ENCODE data around the gene PGAP3.

PGAP3 gene

DNA sequence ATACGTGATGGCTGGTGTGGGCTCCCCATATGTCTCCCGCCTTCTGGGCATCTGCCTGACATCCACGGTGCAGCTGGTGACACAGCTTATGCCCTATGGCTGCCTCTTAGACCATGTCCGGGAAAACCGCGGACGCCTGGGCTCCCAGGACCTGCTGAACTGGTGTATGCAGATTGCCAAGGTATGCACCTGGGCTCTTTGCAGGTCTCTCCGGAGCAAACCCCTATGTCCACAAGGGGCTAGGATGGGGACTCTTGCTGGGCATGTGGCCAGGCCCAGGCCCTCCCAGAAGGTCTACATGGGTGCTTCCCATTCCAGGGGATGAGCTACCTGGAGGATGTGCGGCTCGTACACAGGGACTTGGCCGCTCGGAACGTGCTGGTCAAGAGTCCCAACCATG lies 36.9 kb upstream of the PGAP3 start:
- H3K4me1 ChIP-seq (ENCODE audit: control insufficient read depth, insufficient read depth, low read length): 0 out of 2 replicates have a peak, but pooled peaks cover 1% of the 10 kb centered on the region
- POLR2A ChIA-PET: interaction anchor here (0.5 to 1.8 kb wide), 3 partner anchors 24 to 85 kb away, joined by 3 to 8 read pairs (median 7); partner anchors contain the start of gene ERBB2
- H3K27ac ChIP-seq (ENCODE audit: extremely low read depth, low read depth, low read length): no peak overlapping the region
- H3K9me3 ChIP-seq (ENCODE audit: control insufficient read depth, insufficient read depth, low read depth, low read length): no peaks in the 10 kb centered on the region
- no peak overlapping the region for H3K4me3 ChIP-seq (ENCODE audit: low read depth, low read length)
- H3K36me3 ChIP-seq (ENCODE audit: control insufficient read depth in 2 of 2, insufficient read depth in 1 of 2, low read length in 2 of 2): peaks cover 8 to 71% of the 10 kb centered on the region in 2 experiments; a peak in 2 of 3 replicates
- CTCF ChIA-PET: interaction anchor here (1.8 kb wide), 1 partner anchor 103 kb away, joined by 4 read pairs; no protein-coding TSS in a partner anchor
- TF ChIP-seq ZBTB8A (tag by site-specific recombination; IDR thresholded peaks at IDR 0.05) (no peak), INSM2 (tag by site-specific recombination; IDR thresholded peaks at IDR 0.05) (no peak), REST (tag by site-specific recombination; IDR thresholded peaks at IDR 0.05) (no peak), GLI2 (tag by site-specific recombination; IDR thresholded peaks at IDR 0.05; ENCODE audit: borderline replicate concordance, low read depth) (no peak), PRDM1 (tag by site-specific recombination; IDR thresholded peaks at IDR 0.05) (no peak), ZNF747 (tag by site-specific recombination; IDR thresholded peaks at IDR 0.05) (no peak), ZNF37A (tag by site-specific recombination; IDR thresholded peaks at IDR 0.05) (no peak), ZNF670 (tag by site-specific recombination; IDR thresholded peaks at IDR 0.05; ENCODE audit: low read depth) (no peak), ZNF175 (tag by site-specific recombination; IDR thresholded peaks at IDR 0.05) (no peak), ZNF341 (tag by site-specific recombination; IDR thresholded peaks at IDR 0.05; ENCODE audit: low read depth) (no peak), ZNF23 (tag by site-specific recombination; IDR thresholded peaks at IDR 0.05; ENCODE audit: borderline replicate concordance) (no peak), HOXC10 (CRISPR knock-in tag; IDR thresholded peaks at IDR 0.05) (no peak)
- TF ChIP-seq, protein P1, sequence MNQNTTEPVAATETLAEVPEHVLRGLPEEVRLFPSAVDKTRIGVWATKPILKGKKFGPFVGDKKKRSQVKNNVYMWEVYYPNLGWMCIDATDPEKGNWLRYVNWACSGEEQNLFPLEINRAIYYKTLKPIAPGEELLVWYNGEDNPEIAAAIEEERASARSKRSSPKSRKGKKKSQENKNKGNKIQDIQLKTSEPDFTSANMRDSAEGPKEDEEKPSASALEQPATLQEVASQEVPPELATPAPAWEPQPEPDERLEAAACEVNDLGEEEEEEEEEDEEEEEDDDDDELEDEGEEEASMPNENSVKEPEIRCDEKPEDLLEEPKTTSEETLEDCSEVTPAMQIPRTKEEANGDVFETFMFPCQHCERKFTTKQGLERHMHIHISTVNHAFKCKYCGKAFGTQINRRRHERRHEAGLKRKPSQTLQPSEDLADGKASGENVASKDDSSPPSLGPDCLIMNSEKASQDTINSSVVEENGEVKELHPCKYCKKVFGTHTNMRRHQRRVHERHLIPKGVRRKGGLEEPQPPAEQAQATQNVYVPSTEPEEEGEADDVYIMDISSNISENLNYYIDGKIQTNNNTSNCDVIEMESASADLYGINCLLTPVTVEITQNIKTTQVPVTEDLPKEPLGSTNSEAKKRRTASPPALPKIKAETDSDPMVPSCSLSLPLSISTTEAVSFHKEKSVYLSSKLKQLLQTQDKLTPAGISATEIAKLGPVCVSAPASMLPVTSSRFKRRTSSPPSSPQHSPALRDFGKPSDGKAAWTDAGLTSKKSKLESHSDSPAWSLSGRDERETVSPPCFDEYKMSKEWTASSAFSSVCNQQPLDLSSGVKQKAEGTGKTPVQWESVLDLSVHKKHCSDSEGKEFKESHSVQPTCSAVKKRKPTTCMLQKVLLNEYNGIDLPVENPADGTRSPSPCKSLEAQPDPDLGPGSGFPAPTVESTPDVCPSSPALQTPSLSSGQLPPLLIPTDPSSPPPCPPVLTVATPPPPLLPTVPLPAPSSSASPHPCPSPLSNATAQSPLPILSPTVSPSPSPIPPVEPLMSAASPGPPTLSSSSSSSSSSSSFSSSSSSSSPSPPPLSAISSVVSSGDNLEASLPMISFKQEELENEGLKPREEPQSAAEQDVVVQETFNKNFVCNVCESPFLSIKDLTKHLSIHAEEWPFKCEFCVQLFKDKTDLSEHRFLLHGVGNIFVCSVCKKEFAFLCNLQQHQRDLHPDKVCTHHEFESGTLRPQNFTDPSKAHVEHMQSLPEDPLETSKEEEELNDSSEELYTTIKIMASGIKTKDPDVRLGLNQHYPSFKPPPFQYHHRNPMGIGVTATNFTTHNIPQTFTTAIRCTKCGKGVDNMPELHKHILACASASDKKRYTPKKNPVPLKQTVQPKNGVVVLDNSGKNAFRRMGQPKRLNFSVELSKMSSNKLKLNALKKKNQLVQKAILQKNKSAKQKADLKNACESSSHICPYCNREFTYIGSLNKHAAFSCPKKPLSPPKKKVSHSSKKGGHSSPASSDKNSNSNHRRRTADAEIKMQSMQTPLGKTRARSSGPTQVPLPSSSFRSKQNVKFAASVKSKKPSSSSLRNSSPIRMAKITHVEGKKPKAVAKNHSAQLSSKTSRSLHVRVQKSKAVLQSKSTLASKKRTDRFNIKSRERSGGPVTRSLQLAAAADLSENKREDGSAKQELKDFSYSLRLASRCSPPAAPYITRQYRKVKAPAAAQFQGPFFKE (tag by site-specific recombination; IDR thresholded peaks at IDR 0.05; ENCODE audit: borderline replicate concordance): no peak

Measured in HEK293 (cell line).